IPS DF 6.9 (cell line): ENCODE data around the gene PPM1J.

Experiments used
- DNase-seq: peaks from one replicate; pipeline ENCODE4 v3.0.0-alpha.2; 2013; ENCODE audit warnings: low read depth, low spot score
- H3K27ac ChIP-seq: one replicate; pipeline ENCODE4 v1.5.1; 2013; ENCODE audit warnings: low read length, control low read depth
- H3K27me3 ChIP-seq: 2 replicates; pipeline ENCODE4 v1.6.1; 2013; ENCODE audit warnings: mild to moderate bottlenecking, low read length; ENCODE audit not compliant: control insufficient read depth, insufficient read depth
- H3K36me3 ChIP-seq: 2 replicates; pipeline ENCODE4 v1.6.1; 2013; ENCODE audit warnings: low read length; ENCODE audit not compliant: control insufficient read depth, insufficient read depth
- H3K4me1 ChIP-seq: 2 replicates; pipeline ENCODE4 v1.6.1; 2013; ENCODE audit warnings: low read length; ENCODE audit not compliant: control insufficient read depth, insufficient read depth
- H3K4me3 ChIP-seq: 2 replicates; pipeline ENCODE4 v1.5.1; 2013; ENCODE audit warnings: mild to moderate bottlenecking, low read length
- H3K9me3 ChIP-seq: 2 replicates; pipeline ENCODE4 v1.6.1; 2013; ENCODE audit warnings: low read length, inconsistent platforms; ENCODE audit not compliant: control insufficient read depth, insufficient read depth
- WGBS: extraction: QIAGEN DNeasy Blood & Tissue Kit; methylation state at CpG from one replicate; pipeline ENCODE4 v1.1.7; 2013; ENCODE audit warnings: mixed read lengths, missing lambda C conversion rate; ENCODE audit not compliant: insufficient read length, insufficient coverage; 5-methylcytosine and 5-hydroxymethylcytosine counted together

The PPM1J gene

GRCh38 chr1:112674440-112674985 is 40.6 kb downstream of the PPM1J start, which contains the start of gene MOV10:
Gene MOV10 (plus strand): TSS chr1:112674659. CDS start chr1:112674913, 254 bp downstream.
- Histone ChIP-seq H3K36me3 (no peaks in the 10 kb centered on the region), H3K9me3 (no peaks in the 10 kb centered on the region), H3K4me1 (peaks cover 1% of the 10 kb centered on the region; the same call in 1 of the 2 replicates), H3K4me3 (peak within 1 kb of the TSS; percentile 54), H3K27me3 (no peaks in the 10 kb centered on the region), H3K27ac (no peak within 1 kb of the TSS)
- no peak for DNase-seq
- WGBS = no CpG with 5 or more reads among the region's 30 CpGs

- no peaks in the 10 kb centered on the region for H3K36me3 ChIP-seq
- peak overlapping the region; percentile 54; the same call in 1 of the 2 replicates for H3K4me3 ChIP-seq
- H3K9me3 ChIP-seq = no peaks in the 10 kb centered on the region
- no CpG with 5 or more reads among the region's 18 CpGs for WGBS
- H3K27ac ChIP-seq = no peak overlapping the region
- no peak for DNase-seq
- H3K27me3 ChIP-seq = no peaks in the 10 kb centered on the region
- peaks cover 1% of the 10 kb centered on the region; the same call in 1 of the 2 replicates for H3K4me1 ChIP-seq
Observed at GRCh38 chr1:112673592-112674439, 41.3 kb downstream of the PPM1J start.

- WGBS = no CpG with 5 or more reads among the region's 1 CpG
- DNase-seq = no peak
- Histone ChIP-seq H3K27ac (no peak overlapping the region), H3K4me1 (peaks cover 1% of the 10 kb centered on the region; the same call in 1 of the 2 replicates), H3K4me3 (no peak overlapping the region), H3K9me3 (no peaks in the 10 kb centered on the region), H3K36me3 (peaks cover 3% of the 10 kb centered on the region; the same call in 1 of the 2 replicates), H3K27me3 (no peaks in the 10 kb centered on the region)
Observed at GRCh38 chr1:112672842-112673241, 42.3 kb downstream of the PPM1J start.

GRCh38 chr1:112672009-112672408 is 43.1 kb downstream of the PPM1J start:
- no peak overlapping the region for H3K27ac ChIP-seq

GRCh38 chr1:112666946-112667345 is 48.2 kb downstream of the PPM1J start:
- H3K4me3 ChIP-seq = no peak overlapping the region
- WGBS = no CpG with 5 or more reads among the region's 2 CpGs
- DNase-seq = no peak
- H3K4me1 ChIP-seq = no peaks in the 10 kb centered on the region
- no peaks in the 10 kb centered on the region for H3K27me3 ChIP-seq
- no peaks in the 10 kb centered on the region for H3K9me3 ChIP-seq
- H3K27ac ChIP-seq = no peak overlapping the region
- peaks cover 3% of the 10 kb centered on the region; the same call in 1 of the 2 replicates for H3K36me3 ChIP-seq

More at GRCh38 chr1:112672009-112672408, 43.1 kb downstream of the PPM1J start:
- no CpG with 5 or more reads among the region's 2 CpGs for WGBS
- H3K4me1 ChIP-seq = peaks cover 1% of the 10 kb centered on the region; the same call in 1 of the 2 replicates
- no peak for DNase-seq
- peaks cover 3% of the 10 kb centered on the region; the same call in 1 of the 2 replicates for H3K36me3 ChIP-seq
- H3K27me3 ChIP-seq = no peaks in the 10 kb centered on the region
- H3K4me3 ChIP-seq = no peak overlapping the region
- no peaks in the 10 kb centered on the region for H3K9me3 ChIP-seq

GRCh38 chr1:112665857-112666256 is 49.3 kb downstream of the PPM1J start:
- DNase-seq = no peak

More at GRCh38 chr1:112665857-112666256, 49.3 kb downstream of the PPM1J start:
- no CpG with 5 or more reads among the region's 3 CpGs for WGBS
- H3K4me3 ChIP-seq = no peak overlapping the region
- H3K27me3 ChIP-seq = no peaks in the 10 kb centered on the region
- peaks cover 7% of the 10 kb centered on the region for H3K36me3 ChIP-seq
- no peak overlapping the region for H3K27ac ChIP-seq
- no peaks in the 10 kb centered on the region for H3K9me3 ChIP-seq
- no peaks in the 10 kb centered on the region for H3K4me1 ChIP-seq
